ENCODE data around the gene AJAP1. TPM values are rescaled to one million over a fixed set of nuclear protein-coding genes. Genes with fewer than 3 reads are reported as not detected.

Gene AJAP1
- total RNA-seq, 1 donor from 2014 or later = 0.21 TPM

- no peaks in the 10 kb centered on the region for H3K36me3 Mint-ChIP-seq (ENCODE audit: low read depth, unreplicated experiment)
- no peak for DNase-seq (ENCODE audit: low spot score)
- no peak overlapping the region for H3K4me3 Mint-ChIP-seq (ENCODE audit: unreplicated experiment)
- no peak overlapping the region for H3K27ac Mint-ChIP-seq (ENCODE audit: unreplicated experiment)
- no peaks in the 10 kb centered on the region for H3K4me1 Mint-ChIP-seq (ENCODE audit: unreplicated experiment)
- H3K27me3 Mint-ChIP-seq (ENCODE audit: unreplicated experiment) = peaks cover 19% of the 10 kb centered on the region
- no peaks in the 10 kb centered on the region for H3K9me3 Mint-ChIP-seq (ENCODE audit: unreplicated experiment)
- no peak for TF ChIP-seq CTCF (IDR thresholded peaks at IDR 0.05; ENCODE audit: unreplicated experiment)
These were observed 46.9 kb downstream of the AJAP1 start for GRCh38 chr1:4701276-4701675.

- H3K4me1 Mint-ChIP-seq (ENCODE audit: unreplicated experiment) = no peaks in the 10 kb centered on the region
- TF ChIP-seq CTCF (IDR thresholded peaks at IDR 0.05; ENCODE audit: unreplicated experiment) = no peak
- peaks cover 15% of the 10 kb centered on the region for H3K27me3 Mint-ChIP-seq (ENCODE audit: unreplicated experiment)
- no peak for DNase-seq (ENCODE audit: low spot score)
- H3K36me3 Mint-ChIP-seq (ENCODE audit: low read depth, unreplicated experiment) = no peaks in the 10 kb centered on the region
- H3K4me3 Mint-ChIP-seq (ENCODE audit: unreplicated experiment) = no peak overlapping the region
- no peak overlapping the region for H3K27ac Mint-ChIP-seq (ENCODE audit: unreplicated experiment)
- H3K9me3 Mint-ChIP-seq (ENCODE audit: unreplicated experiment) = no peaks in the 10 kb centered on the region
These were observed 48.1 kb downstream of the AJAP1 start for GRCh38 chr1:4702464-4702863.

- H3K4me3 Mint-ChIP-seq (ENCODE audit: unreplicated experiment) = no peak overlapping the region
- no peak for TF ChIP-seq CTCF (IDR thresholded peaks at IDR 0.05; ENCODE audit: unreplicated experiment)
- no peak for DNase-seq (ENCODE audit: low spot score)
- H3K27me3 Mint-ChIP-seq (ENCODE audit: unreplicated experiment) = peaks cover 18% of the 10 kb centered on the region
- H3K27ac Mint-ChIP-seq (ENCODE audit: unreplicated experiment) = no peak overlapping the region
- H3K36me3 Mint-ChIP-seq (ENCODE audit: low read depth, unreplicated experiment) = no peaks in the 10 kb centered on the region
- no peaks in the 10 kb centered on the region for H3K4me1 Mint-ChIP-seq (ENCODE audit: unreplicated experiment)
- no peaks in the 10 kb centered on the region for H3K9me3 Mint-ChIP-seq (ENCODE audit: unreplicated experiment)
These were observed 48.5 kb downstream of the AJAP1 start for GRCh38 chr1:4702932-4703331.

GRCh38 chr1:4703646-4704045 lies 49.2 kb downstream of the AJAP1 start:
- peaks cover 16% of the 10 kb centered on the region for H3K27me3 Mint-ChIP-seq (ENCODE audit: unreplicated experiment)
- no peak for DNase-seq (ENCODE audit: low spot score)
- no peak overlapping the region for H3K27ac Mint-ChIP-seq (ENCODE audit: unreplicated experiment)
- no peaks in the 10 kb centered on the region for H3K4me1 Mint-ChIP-seq (ENCODE audit: unreplicated experiment)
- no peaks in the 10 kb centered on the region for H3K36me3 Mint-ChIP-seq (ENCODE audit: low read depth, unreplicated experiment)
- no peak for TF ChIP-seq CTCF (IDR thresholded peaks at IDR 0.05; ENCODE audit: unreplicated experiment)
- no peaks in the 10 kb centered on the region for H3K9me3 Mint-ChIP-seq (ENCODE audit: unreplicated experiment)
- H3K4me3 Mint-ChIP-seq (ENCODE audit: unreplicated experiment) = no peak overlapping the region

- no peak overlapping the region for H3K4me3 Mint-ChIP-seq (ENCODE audit: unreplicated experiment)
- no peak overlapping the region for H3K27ac Mint-ChIP-seq (ENCODE audit: unreplicated experiment)
- TF ChIP-seq CTCF (IDR thresholded peaks at IDR 0.05; ENCODE audit: unreplicated experiment) = no peak
- H3K4me1 Mint-ChIP-seq (ENCODE audit: unreplicated experiment) = peaks cover 11% of the 10 kb centered on the region
- H3K9me3 Mint-ChIP-seq (ENCODE audit: unreplicated experiment) = no peaks in the 10 kb centered on the region
- no peaks in the 10 kb centered on the region for H3K36me3 Mint-ChIP-seq (ENCODE audit: low read depth, unreplicated experiment)
- H3K27me3 Mint-ChIP-seq (ENCODE audit: unreplicated experiment) = peaks cover 14% of the 10 kb centered on the region
- DNase-seq (ENCODE audit: low spot score) = no peak
These were observed 54.6 kb downstream of the AJAP1 start for GRCh38 chr1:4708840-4709507.
